Astrocyte of the spinal cord (primary cell): Measurements from ENCODE around the gene NEDD4.
A peak's percentile ranks its signal among the peaks of the same experiment; 100 is the strongest.
"Not testable (repeated sequence)": the region's sequence is repeated elsewhere in the genome, so short reads cannot be mapped to it uniquely, and the experiment has no call there.

Source experiments
- DNase-seq: peaks from one replicate; pipeline ENCODE4 v3.0.0; 2011; ENCODE audit warnings: low read depth, low spot score
- H3K4me3 ChIP-seq: 2 replicates; pipeline ENCODE4 v1.5.1; 2011; ENCODE audit warnings: low read depth, mild to moderate bottlenecking, low read length, moderate library complexity
- CTCF ChIP-seq: IDR thresholded peaks from 2 replicates; pipeline ENCODE4 v1.5.1; 2012; ENCODE audit warnings: low read depth, mild to moderate bottlenecking, low read length, inconsistent platforms
- in situ Hi-C: cut with HindIII; loops from 2 replicates; pipeline ENCODE4 v1.10.0; 2017; ENCODE audit warnings: low sequenced_read_pairs

The NEDD4 gene

DNA sequence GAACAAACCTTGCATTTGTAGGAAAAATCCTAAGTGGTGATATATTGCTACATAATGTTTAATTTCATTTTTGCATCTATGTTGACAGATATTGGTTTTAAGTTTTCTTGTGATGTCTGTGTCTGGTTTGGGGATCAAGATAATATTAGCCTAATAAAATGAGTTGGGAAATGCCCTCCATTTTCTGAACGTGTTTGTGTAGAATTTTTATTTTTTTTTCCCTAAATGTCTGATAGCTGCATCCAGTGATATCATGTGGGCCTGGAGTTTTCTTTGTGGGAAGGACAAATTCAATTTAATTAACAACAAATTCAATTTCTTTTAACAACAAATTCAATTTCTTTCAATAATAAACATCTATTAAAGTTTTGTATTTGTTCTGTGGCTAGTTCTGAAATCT is 35.1 kb downstream of the NEDD4 start:
- H3K4me3 ChIP-seq = no peak overlapping the region
- no peak for TF ChIP-seq CTCF
- no peak for DNase-seq
- in situ Hi-C loops = no loop called here

DNA sequence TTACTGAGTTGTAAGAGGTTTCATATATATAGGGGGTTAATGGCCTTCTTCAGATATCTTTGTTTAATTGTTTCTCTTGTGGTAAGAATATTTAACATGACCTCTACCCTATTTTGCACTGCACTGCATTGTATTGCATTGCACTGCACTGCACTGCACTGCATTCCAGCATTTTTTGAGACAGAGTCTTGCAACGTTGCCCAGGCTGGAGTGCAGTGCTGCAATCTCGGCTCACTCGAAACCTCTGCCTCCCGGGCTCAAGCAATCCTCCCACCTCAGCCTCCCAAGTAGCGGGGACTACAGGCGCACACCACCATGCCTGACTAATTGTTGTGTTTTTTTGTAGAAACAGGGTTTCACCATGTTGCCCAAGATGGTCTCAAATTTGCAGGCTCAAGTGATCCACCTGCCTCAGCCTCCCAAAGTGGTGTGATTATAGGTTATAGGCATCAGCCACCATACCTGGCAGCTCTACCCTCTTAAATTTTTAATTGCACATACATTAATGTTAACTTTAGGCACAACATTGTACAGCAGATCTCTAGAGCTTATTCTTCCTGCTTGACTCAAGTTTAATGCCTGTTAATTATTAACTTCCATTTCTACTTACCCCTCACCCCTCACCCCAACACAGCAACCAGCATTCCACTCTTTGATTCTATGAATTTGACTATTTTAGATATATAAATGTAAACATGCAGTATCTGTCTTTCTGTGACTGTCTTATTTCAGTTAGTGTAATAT is 38.4 kb downstream of the NEDD4 start:
- H3K4me3 ChIP-seq = no peak overlapping the region
- TF ChIP-seq CTCF = no peak
- in situ Hi-C loops = no loop called here
- no peak for DNase-seq

GRCh38 chr15:55952501-55953274 is 40.7 kb downstream of the NEDD4 start:
- in situ Hi-C loops, DNase-seq, H3K4me3 ChIP-seq: not testable (repeated sequence)

DNA sequence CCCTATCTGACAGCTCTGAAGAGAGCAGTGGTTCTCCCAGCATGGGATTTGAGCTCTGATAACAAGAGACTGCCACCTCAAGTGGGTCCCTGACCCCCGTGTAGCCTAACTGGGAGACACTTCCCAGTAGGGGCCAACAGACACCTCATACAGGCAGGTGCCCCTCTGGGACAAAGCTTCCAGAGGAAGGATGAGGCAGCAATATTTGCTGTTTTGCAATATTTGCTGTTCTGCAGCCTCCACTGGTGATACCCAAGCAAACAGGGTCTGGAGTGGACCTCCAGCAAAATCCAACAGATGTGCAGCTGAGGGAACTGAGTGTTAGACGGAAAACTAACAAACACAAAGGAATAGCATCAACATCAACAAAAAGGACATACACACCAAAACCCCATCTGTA is 48.8 kb downstream of the NEDD4 start:
- in situ Hi-C loops, DNase-seq, H3K4me3 ChIP-seq: not testable (repeated sequence)

- no peak overlapping the region for H3K4me3 ChIP-seq
- in situ Hi-C loops = no loop called here
- no peak for TF ChIP-seq CTCF
- DNase-seq = no peak
Observed at GRCh38 chr15:55942332-55942731, 51.1 kb downstream of the NEDD4 start.

DNA sequence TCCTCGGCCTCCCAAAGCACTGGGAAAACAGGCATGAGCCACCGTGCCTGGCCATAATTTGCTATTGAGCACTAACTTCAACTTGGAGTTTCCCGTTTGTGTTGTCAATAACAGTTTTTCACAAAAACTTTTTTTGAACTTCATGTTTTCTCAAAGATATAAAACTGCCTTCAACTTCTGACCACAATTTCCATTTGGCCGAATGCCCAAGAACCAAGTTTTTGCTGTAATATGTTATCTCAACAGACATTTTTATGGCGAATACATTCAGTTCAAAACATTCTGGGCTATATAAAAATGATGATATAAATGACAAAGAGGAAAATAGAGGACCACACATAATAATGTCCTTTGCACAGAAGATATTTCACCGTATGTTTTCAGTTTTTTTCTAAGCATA is 56.4 kb downstream of the NEDD4 start:
- peak; percentile 41 for DNase-seq
- in situ Hi-C loops = no loop called here
- H3K4me3 ChIP-seq = no peak overlapping the region
- no peak for TF ChIP-seq CTCF

DNA sequence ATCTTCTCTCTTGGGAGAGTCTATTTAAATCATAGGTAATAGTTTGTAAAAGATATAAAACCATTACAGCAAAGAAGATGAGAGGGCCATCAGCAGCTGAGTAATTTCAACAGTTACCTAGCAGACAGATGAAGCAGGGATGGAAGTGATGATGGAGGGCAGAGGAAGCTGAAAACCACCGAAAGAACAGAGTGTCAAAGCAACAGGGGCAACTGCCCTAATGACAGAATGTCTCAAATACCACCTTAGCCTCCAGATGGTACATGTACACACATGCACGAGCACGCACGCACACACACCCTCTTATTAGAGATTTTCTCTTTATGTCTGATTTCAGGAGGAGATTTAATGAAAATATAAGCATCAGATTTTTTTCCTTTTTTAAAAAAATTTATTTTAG is 64.5 kb downstream of the NEDD4 start:
- no peak for TF ChIP-seq CTCF
- H3K4me3 ChIP-seq = no peak overlapping the region
- in situ Hi-C loops = no loop called here
- no peak for DNase-seq
